Measurements from ENCODE around the gene LIG4.

- TF ChIP-seq GABPA (IDR thresholded peaks at IDR 0.05; ENCODE audit: low read depth) (no peak), NRF1 (IDR thresholded peaks at IDR 0.05; ENCODE audit: low read depth, low read length) (no peak), FOXJ3 (CRISPR knock-in tag; IDR thresholded peaks at IDR 0.05) (no peak), CTCF (IDR thresholded peaks at IDR 0.05) (no peak), MEF2A (IDR thresholded peaks at IDR 0.05; ENCODE audit: borderline replicate concordance, low read depth) (no peak), POLR2AphosphoS5 (IDR thresholded peaks at IDR 0.05; ENCODE audit: low read depth, low read length) (no peak), EP300 (IDR thresholded peaks at IDR 0.05; ENCODE audit: borderline replicate concordance in 1 of 2, low read depth in 1 of 2, low read length in 1 of 2) (no peak)
- TF ChIP-seq, protein P1, sequence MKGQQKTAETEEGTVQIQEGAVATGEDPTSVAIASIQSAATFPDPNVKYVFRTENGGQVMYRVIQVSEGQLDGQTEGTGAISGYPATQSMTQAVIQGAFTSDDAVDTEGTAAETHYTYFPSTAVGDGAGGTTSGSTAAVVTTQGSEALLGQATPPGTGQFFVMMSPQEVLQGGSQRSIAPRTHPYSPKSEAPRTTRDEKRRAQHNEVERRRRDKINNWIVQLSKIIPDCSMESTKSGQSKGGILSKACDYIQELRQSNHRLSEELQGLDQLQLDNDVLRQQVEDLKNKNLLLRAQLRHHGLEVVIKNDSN (IDR thresholded peaks at IDR 0.05; ENCODE audit: borderline replicate concordance, low read depth) = no peak
These were observed 20.2 kb downstream of the LIG4 start for GRCh38 chr13:108195146-108195545.
